ENCODE data around the gene MAPKAPK2. TPM values are rescaled to one million over a fixed set of nuclear protein-coding genes. Genes with fewer than 3 reads are reported as not detected.
A peak's percentile ranks its signal among the peaks of the same experiment; 100 is the strongest.

MAPKAPK2 gene
- total RNA-seq, 1 donor from 2014 or later: 93.8 TPM

DNA sequence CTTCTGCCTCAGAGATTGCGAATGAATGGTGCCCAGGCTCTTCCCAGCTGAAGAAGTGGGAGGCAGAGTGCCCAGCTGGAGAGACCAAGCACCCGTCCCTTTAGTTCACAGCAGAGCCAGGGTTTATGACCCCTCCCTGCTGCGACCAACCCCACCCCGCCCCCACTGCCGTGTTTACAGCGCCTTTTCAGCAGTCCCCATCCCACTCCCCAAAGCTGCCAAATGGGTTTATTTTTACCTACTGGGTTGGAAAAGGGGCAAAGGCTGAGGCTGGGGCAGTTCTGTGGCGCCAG, 25.8 kb upstream of the MAPKAPK2 start:
- no peaks in the 10 kb centered on the region for H3K36me3 Mint-ChIP-seq (ENCODE audit: unreplicated experiment)
- peaks cover 6% of the 10 kb centered on the region for H3K27me3 Mint-ChIP-seq (ENCODE audit: unreplicated experiment)
- H3K4me1 Mint-ChIP-seq (ENCODE audit: low read depth, unreplicated experiment): peaks cover 5% of the 10 kb centered on the region
- H3K27ac Mint-ChIP-seq (ENCODE audit: unreplicated experiment): no peak overlapping the region
- TF ChIP-seq, protein P1, sequence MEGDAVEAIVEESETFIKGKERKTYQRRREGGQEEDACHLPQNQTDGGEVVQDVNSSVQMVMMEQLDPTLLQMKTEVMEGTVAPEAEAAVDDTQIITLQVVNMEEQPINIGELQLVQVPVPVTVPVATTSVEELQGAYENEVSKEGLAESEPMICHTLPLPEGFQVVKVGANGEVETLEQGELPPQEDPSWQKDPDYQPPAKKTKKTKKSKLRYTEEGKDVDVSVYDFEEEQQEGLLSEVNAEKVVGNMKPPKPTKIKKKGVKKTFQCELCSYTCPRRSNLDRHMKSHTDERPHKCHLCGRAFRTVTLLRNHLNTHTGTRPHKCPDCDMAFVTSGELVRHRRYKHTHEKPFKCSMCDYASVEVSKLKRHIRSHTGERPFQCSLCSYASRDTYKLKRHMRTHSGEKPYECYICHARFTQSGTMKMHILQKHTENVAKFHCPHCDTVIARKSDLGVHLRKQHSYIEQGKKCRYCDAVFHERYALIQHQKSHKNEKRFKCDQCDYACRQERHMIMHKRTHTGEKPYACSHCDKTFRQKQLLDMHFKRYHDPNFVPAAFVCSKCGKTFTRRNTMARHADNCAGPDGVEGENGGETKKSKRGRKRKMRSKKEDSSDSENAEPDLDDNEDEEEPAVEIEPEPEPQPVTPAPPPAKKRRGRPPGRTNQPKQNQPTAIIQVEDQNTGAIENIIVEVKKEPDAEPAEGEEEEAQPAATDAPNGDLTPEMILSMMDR (IDR thresholded peaks at IDR 0.05; ENCODE audit: partially characterized antibody, unreplicated experiment): no peak
- DNase-seq: no peak
- H3K4me3 Mint-ChIP-seq (ENCODE audit: unreplicated experiment): no peak overlapping the region
- peaks cover 5% of the 10 kb centered on the region for H3K9me3 Mint-ChIP-seq (ENCODE audit: unreplicated experiment)

- Mint-ChIP-seq H3K4me1 (ENCODE audit: low read depth, unreplicated experiment) (peaks cover 8% of the 10 kb centered on the region), H3K27ac (ENCODE audit: unreplicated experiment) (no peak overlapping the region), H3K27me3 (ENCODE audit: unreplicated experiment) (peaks cover 6% of the 10 kb centered on the region), H3K9me3 (ENCODE audit: unreplicated experiment) (peaks cover 5% of the 10 kb centered on the region), H3K36me3 (ENCODE audit: unreplicated experiment) (no peaks in the 10 kb centered on the region), H3K4me3 (ENCODE audit: unreplicated experiment) (no peak overlapping the region)
- no peak for DNase-seq
- TF ChIP-seq, protein P1 (IDR thresholded peaks at IDR 0.05; ENCODE audit: partially characterized antibody, unreplicated experiment): no peak
Measured at GRCh38 chr1:206660136-206660535, 24.6 kb upstream of the MAPKAPK2 start.

DNA sequence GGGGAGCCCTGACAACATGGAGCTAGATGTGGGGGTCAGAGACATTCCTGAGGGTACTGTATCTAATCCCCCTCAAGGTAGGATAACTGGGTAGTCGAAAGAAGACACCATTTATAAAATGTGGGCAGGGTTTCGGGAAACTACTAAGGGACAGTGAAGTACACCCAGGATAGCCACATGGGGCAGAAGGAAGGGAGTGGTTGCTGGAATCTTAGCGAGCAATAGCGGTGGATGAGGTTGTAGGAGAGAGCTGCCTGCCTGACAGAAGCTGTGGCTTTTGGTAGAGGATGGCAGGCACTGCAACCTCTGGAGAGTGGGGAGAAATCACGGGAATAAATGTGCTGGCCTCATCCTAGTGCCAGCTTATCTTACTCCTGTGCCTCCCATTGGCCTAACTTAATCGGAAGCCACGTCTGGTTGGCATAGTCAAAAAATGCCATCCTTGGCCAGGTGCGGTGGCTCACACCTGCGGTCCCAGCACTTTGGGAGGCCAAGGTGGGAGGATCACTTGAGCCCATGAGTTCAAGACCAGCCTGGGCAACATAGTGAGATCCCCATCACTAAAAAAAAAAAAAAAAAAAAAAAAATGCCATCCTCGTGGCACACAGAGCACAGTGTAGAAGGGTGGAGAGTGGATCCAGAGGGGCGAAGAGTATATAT, 23.4 kb upstream of the MAPKAPK2 start:
- no peaks in the 10 kb centered on the region for H3K36me3 Mint-ChIP-seq (ENCODE audit: unreplicated experiment)
- no peak for DNase-seq
- H3K27me3 Mint-ChIP-seq (ENCODE audit: unreplicated experiment): peaks cover 6% of the 10 kb centered on the region

GRCh38 chr1:206662396-206663092, 22.2 kb upstream of the MAPKAPK2 start:
- H3K9me3 Mint-ChIP-seq (ENCODE audit: unreplicated experiment): peaks cover 5% of the 10 kb centered on the region
- DNase-seq: no peak
- H3K27me3 Mint-ChIP-seq (ENCODE audit: unreplicated experiment): peaks cover 1% of the 10 kb centered on the region
- peak overlapping the region; percentile 6 for H3K4me3 Mint-ChIP-seq (ENCODE audit: unreplicated experiment)
- H3K27ac Mint-ChIP-seq (ENCODE audit: unreplicated experiment): no peak overlapping the region
- TF ChIP-seq, protein P1 (IDR thresholded peaks at IDR 0.05; ENCODE audit: partially characterized antibody, unreplicated experiment): no peak
- H3K4me1 Mint-ChIP-seq (ENCODE audit: low read depth, unreplicated experiment): peaks cover 9% of the 10 kb centered on the region
- H3K36me3 Mint-ChIP-seq (ENCODE audit: unreplicated experiment): no peaks in the 10 kb centered on the region

More for the DNA sequence above, 23.4 kb upstream of the MAPKAPK2 start:
- Mint-ChIP-seq H3K4me1 (ENCODE audit: low read depth, unreplicated experiment) (peaks cover 9% of the 10 kb centered on the region), H3K27ac (ENCODE audit: unreplicated experiment) (no peak overlapping the region), H3K9me3 (ENCODE audit: unreplicated experiment) (peaks cover 5% of the 10 kb centered on the region), H3K4me3 (ENCODE audit: unreplicated experiment) (no peak overlapping the region)
- TF ChIP-seq, protein P1 (IDR thresholded peaks at IDR 0.05; ENCODE audit: partially characterized antibody, unreplicated experiment): no peak

DNA sequence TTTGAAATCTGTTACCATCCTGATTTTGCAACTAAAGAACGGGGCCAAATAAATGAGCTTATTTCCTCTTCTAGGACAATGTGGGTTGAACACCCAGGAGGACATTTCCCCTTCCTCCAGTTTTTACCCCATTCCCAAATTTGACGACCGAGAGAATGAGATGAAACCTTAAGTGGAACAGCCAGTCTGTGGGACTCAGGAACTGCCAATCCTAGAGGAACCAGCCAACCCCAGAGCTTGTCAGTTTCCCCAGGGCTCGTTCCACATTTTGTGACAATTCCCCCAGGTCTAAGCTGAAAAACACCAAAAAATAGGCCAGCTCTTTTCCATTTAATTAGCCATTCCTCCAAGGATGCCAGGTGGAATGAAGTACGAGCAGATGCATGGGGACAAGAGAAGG, 21.3 kb upstream of the MAPKAPK2 start:
- H3K27ac Mint-ChIP-seq (ENCODE audit: unreplicated experiment): peak overlapping the region; percentile 39
- peaks cover 1% of the 10 kb centered on the region for H3K27me3 Mint-ChIP-seq (ENCODE audit: unreplicated experiment)
- peaks cover 5% of the 10 kb centered on the region for H3K9me3 Mint-ChIP-seq (ENCODE audit: unreplicated experiment)
- H3K4me1 Mint-ChIP-seq (ENCODE audit: low read depth, unreplicated experiment): peaks cover 9% of the 10 kb centered on the region
- no peaks in the 10 kb centered on the region for H3K36me3 Mint-ChIP-seq (ENCODE audit: unreplicated experiment)
- TF ChIP-seq, protein P1 (IDR thresholded peaks at IDR 0.05; ENCODE audit: partially characterized antibody, unreplicated experiment): no peak
- no peak for DNase-seq
- peak overlapping the region; percentile 6 for H3K4me3 Mint-ChIP-seq (ENCODE audit: unreplicated experiment)

Data from glutamatergic neuron (in vitro differentiated cells).